ENCODE data around the gene NUDT3.
"Not testable (repeated sequence)": the region's sequence is repeated elsewhere in the genome, so short reads cannot be mapped to it uniquely, and the experiment has no call there.

DNA sequence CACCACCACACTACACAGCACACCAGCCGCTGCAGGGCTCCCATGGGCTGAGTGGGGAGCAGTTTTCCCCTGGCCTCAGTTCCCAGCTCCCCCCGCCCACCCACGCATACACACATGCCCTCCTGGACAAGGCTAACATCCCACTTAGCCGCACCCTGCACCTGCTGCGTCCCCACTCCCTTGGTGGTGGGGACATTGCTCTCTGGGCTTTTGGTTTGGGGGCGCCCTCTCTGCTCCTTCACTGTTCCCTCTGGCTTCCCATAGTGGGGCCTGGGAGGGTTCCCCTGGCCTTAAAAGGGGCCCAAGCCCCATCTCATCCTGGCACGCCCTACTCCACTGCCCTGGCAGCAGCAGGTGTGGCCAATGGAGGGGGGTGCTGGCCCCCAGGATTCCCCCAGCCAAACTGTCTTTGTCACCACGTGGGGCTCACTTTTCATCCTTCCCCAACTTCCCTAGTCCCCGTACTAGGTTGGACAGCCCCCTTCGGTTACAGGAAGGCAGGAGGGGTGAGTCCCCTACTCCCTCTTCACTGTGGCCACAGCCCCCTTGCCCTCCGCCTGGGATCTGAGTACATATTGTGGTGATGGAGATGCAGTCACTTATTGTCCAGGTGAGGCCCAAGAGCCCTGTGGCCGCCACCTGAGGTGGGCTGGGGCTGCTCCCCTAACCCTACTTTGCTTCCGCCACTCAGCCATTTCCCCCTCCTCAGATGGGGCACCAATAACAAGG, 147.3 kb downstream of the NUDT3 start:
- not testable (repeated sequence) for TF ChIP-seq EZH2 (IDR thresholded peaks at IDR 0.05; ENCODE audit: insufficient read depth, poor library complexity, severe bottlenecking); EZH2phosphoT487 (IDR thresholded peaks at IDR 0.05; ENCODE audit: insufficient read depth, low read depth)
